HL-60 (cell line): ENCODE results near the gene PNPT1.
"Not testable (repeated sequence)": the region's sequence is repeated elsewhere in the genome, so short reads cannot be mapped to it uniquely, and the experiment has no call there.

Experiments
- DNase-seq, 2 experiments: peaks; one replicate each; pipeline ENCODE4 v3.0.0-alpha.2; 2010 to 2020; ENCODE audit warnings: low read depth in 1 of 2, low spot score in 1 of 2
- H3K27ac ChIP-seq: fragments of 250-450 bp; sonication (Bioruptor Pico); replicated peaks from 2 replicates; pipeline ENCODE4 v1.5.1; 2020; ENCODE audit warnings: mild to moderate bottlenecking, moderate library complexity
- H3K27me3 ChIP-seq: fragments of 250-450 bp; sonication (Bioruptor Pico); 2 replicates; pipeline ENCODE4 v1.5.1; 2021; ENCODE audit warnings: mild to moderate bottlenecking, moderate library complexity; ENCODE audit not compliant: insufficient read depth, poor library complexity, severe bottlenecking
- H3K4me3 ChIP-seq: replicated peaks from 2 replicates; pipeline ENCODE4 v1.5.1; 2011; ENCODE audit warnings: mild to moderate bottlenecking, control low read depth, low read length; ENCODE audit not compliant: insufficient read depth
- CTCF ChIP-seq: IDR thresholded peaks from one replicate; pipeline ENCODE4 v1.5.1; 2011; ENCODE audit warnings: low read length, control low read depth, inconsistent platforms; ENCODE audit not compliant: insufficient read depth
- GABPA ChIP-seq: IDR thresholded peaks from 2 replicates; pipeline ENCODE4 v1.6.1; 2012; ENCODE audit warnings: low read depth
- POLR2AphosphoS5 ChIP-seq: IDR thresholded peaks from 2 replicates; pipeline ENCODE4 v1.6.1; 2012; ENCODE audit warnings: low read depth
- REST ChIP-seq: IDR thresholded peaks from 2 replicates; pipeline ENCODE4 v1.6.1; 2012; ENCODE audit warnings: low read depth; ENCODE audit not compliant: insufficient replicate concordance
- SPI1 ChIP-seq: IDR thresholded peaks from 2 replicates; pipeline ENCODE4 v1.6.1; 2012; ENCODE audit warnings: low read depth, mild to moderate bottlenecking, borderline replicate concordance

Gene PNPT1

GRCh38 chr2:55703350-55703749 lies 9.7 kb upstream of the PNPT1 start:
- Histone ChIP-seq H3K4me3 (no peak overlapping the region), H3K27ac (no peak overlapping the region), H3K27me3 (no peaks in the 10 kb centered on the region)
- TF ChIP-seq CTCF (no peak), POLR2AphosphoS5 (no peak)
- DNase-seq: no peak

GRCh38 chr2:55692740-55693139 lies 904 bp downstream of the PNPT1 start:
- DNase-seq, H3K27me3 ChIP-seq: not testable (repeated sequence)
- peak overlapping the region; percentile 89 for H3K4me3 ChIP-seq
- peak overlapping the region; percentile 90 for H3K27ac ChIP-seq

- H3K4me3 ChIP-seq: no peak overlapping the region
- no peak for DNase-seq
- H3K27me3 ChIP-seq: no peaks in the 10 kb centered on the region
- no peak overlapping the region for H3K27ac ChIP-seq
- TF ChIP-seq CTCF (no peak), GABPA (no peak), REST (no peak), POLR2AphosphoS5 (no peak), SPI1 (no peak)
Observed at GRCh38 chr2:55672630-55673029, 21.0 kb downstream of the PNPT1 start.

GRCh38 chr2:55668956-55669355 lies 24.7 kb downstream of the PNPT1 start:
- DNase-seq: no peak
- TF ChIP-seq GABPA: no peak
- TF ChIP-seq POLR2AphosphoS5: no peak
- TF ChIP-seq CTCF: no peak
- TF ChIP-seq REST: no peak
- no peak for TF ChIP-seq SPI1

More at GRCh38 chr2:55668956-55669355, 24.7 kb downstream of the PNPT1 start:
- no peak overlapping the region for H3K27ac ChIP-seq
- H3K4me3 ChIP-seq: no peak overlapping the region
- H3K27me3 ChIP-seq: no peaks in the 10 kb centered on the region
